GM20000 (cell line): ENCODE results near the gene HNRNPLL.
A peak's percentile ranks its signal among the peaks of the same experiment; 100 is the strongest.

Experiments
- DNase-seq: peaks from one replicate; pipeline ENCODE4 v3.0.0; 2012; ENCODE audit warnings: low spot score
- CTCF ChIP-seq: IDR thresholded peaks from 2 replicates; pipeline ENCODE4 v1.5.1; 2012; ENCODE audit warnings: mild to moderate bottlenecking, control low read depth; ENCODE audit errors: extremely low read depth, missing control alignments

The HNRNPLL gene

DNA sequence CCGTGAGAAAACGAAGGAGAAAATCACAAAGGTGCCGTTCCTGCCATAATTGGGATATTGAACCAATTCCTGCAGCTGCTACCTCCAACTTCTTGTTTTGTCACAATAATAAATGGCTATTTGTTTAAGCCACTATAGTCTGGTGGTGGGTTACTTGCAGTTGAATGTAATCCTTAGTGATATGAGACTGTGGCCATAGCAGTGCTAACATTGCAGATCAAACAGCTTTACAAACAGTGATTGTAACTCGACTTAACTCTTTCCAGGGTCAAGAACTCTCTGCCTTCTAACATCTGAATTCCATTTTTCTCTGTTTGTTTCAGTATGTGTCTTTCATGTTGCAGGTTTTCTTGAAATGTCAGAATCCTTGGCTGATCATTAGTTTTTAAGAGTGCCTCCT is 24.7 kb upstream of the HNRNPLL start:
- no peak for TF ChIP-seq CTCF
- no peak for DNase-seq

GRCh38 chr2:38626326-38627035 is 23.8 kb upstream of the HNRNPLL start:
- TF ChIP-seq CTCF: no peak
- DNase-seq: no peak

DNA sequence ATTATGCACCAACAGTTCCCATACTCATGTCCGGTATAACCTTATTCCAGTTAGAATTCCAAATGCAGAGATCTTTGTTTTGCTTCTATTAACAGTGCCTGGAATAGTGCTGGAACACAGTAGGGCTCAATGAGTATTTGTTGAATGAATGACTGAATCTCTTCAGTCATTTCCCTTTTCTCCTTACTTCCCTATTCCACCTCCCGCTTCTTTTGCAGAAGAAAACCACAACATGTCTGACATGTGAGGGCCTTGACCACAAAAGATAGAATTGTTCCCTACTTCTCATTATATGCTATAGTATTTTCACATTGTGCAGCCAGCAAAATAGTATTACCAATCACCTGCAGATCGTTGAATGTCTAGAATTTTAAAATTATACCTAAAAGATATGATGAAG is 19.5 kb upstream of the HNRNPLL start:
- TF ChIP-seq CTCF: no peak

DNA sequence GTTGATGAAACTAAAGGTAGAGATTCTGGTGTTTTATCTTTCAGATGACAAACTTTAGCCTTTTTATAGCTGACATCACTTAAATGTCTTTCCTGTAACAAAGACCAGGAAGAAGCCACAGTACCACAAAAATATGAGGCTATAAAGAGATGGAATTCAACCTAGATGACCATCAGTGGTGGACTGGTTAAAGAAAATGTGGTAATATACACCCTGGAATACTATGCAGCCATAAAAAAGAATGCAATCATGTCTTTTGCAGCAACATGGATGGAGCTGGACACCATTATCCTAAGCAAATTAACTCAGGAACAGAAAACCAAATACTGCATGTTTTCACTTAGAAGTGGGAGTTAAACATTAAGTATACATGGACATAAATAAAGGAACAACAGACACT is 18.3 kb upstream of the HNRNPLL start:
- DNase-seq: no peak
- no peak for TF ChIP-seq CTCF

More for the DNA sequence above, 19.5 kb upstream of the HNRNPLL start:
- DNase-seq: no peak

DNA sequence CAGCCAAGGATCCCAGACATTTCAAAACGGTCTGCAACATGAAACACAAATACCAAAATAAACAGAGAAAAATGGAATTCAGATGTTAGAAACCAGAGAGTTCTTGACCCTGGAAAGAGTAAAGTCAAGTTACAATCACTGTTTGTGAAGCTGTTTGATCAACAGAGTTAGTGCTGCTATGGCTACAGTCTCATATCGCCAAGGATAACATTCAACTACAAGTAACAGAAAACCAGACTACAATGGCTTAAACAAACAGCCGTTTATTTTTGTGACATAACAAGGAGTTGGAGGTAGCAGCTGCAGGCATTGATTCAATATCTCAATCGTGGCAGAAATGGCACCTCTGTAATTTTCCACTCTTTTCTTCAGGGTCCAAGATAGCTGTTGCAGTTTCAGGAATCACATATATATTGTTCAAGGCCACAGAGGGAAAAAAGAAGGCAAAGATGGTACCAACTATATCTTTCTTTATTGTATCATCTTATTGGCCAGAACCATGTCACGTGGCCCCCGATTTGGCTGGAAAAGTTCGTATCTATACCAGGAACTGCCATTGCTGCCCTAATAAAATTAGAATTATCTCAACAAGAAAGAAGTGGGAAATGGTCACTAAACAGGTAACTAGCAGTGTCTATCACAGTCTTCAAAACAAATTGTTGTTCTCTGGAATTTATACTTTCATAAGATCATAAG is 17.7 kb upstream of the HNRNPLL start:
- TF ChIP-seq CTCF: no peak
- no peak for DNase-seq

DNA sequence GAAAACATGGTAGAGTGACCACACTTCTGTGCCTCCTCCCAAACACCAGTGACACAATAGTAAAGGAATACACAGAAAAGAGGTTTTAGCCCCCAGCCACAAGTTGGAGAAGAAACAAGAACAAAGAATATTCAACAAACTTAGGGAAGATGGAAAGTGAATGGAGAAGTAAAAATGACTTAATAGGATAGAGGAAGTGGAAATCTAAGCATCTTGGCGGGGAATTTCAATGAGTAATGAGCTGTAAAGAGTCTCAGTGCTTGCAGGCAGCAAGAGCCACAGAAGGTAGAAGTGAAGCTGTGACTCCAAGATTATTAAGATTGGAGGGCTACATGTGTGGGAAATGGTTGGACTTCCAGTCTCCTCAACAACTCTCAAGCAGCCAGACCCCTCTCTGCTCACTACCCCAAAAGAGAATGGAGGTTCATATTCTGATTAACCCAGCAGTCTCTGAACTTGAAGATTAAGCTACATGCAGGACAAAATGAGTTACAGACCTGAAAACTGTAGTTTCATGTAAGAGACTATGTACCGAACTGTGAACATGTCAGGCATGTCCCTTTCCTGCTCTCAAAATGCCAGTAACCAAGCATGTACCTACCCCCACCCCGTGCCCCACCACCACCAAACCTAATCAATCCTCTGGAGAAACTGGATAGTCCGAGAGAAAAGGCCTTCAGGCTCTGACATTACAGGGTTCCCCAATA is 16.9 kb upstream of the HNRNPLL start:
- DNase-seq: peak; percentile 41

More for the DNA sequence above, 16.9 kb upstream of the HNRNPLL start:
- TF ChIP-seq CTCF: no peak
